MM.1S (cell line): ENCODE data around the gene ZFP14.

Source experiments
- DNase-seq: peaks from one replicate; pipeline ENCODE4 v3.0.0-alpha.2; 2015
- H2AFZ ChIP-seq: fragments of 300-600 bp; sonication (generic); 2 replicates; pipeline ENCODE4 v1.6.0; 2016; ENCODE audit warnings: antibody characterized with exemption, low read length
- H3F3A ChIP-seq: fragments of 300-600 bp; sonication (generic); 2 replicates; pipeline ENCODE4 v1.6.1; 2016; ENCODE audit warnings: mild to moderate bottlenecking, antibody characterized with exemption, low read length, moderate library complexity, mixed read lengths; ENCODE audit not compliant: insufficient read depth
- H3K27ac ChIP-seq: fragments of 300-600 bp; sonication (generic); 2 replicates; pipeline ENCODE4 v1.5.1; 2016; ENCODE audit warnings: mild to moderate bottlenecking, low read length
- H3K27me3 ChIP-seq: fragments of 300-600 bp; sonication (generic); replicated peaks from 2 replicates; pipeline ENCODE4 v1.6.0; 2016; ENCODE audit warnings: low read length; ENCODE audit not compliant: insufficient read depth
- H3K36me3 ChIP-seq: fragments of 300-600 bp; sonication (generic); replicated peaks from 2 replicates; pipeline ENCODE4 v1.6.1; 2016; ENCODE audit warnings: mild to moderate bottlenecking, low read length, mixed read lengths; ENCODE audit not compliant: insufficient read depth
- H3K4me1 ChIP-seq: fragments of 300-600 bp; sonication (generic); 2 replicates; pipeline ENCODE4 v1.6.1; 2016; ENCODE audit warnings: low read length, mixed read lengths
- H3K4me2 ChIP-seq: fragments of 300-600 bp; sonication (generic); 2 replicates; pipeline ENCODE4 v1.6.0; 2016; ENCODE audit warnings: low read depth, low read length
- H3K4me3 ChIP-seq: fragments of 300-600 bp; sonication (generic); 2 replicates; pipeline ENCODE4 v1.5.1; 2016; ENCODE audit warnings: low read length, mixed read lengths
- H3K79me2 ChIP-seq: fragments of 300-600 bp; sonication (generic); 2 replicates; pipeline ENCODE4 v1.6.1; 2016; ENCODE audit warnings: mixed run types, low read length, mixed read lengths
- H3K9ac ChIP-seq: fragments of 300-600 bp; sonication (generic); 2 replicates; pipeline ENCODE4 v1.6.1; 2016; ENCODE audit warnings: low read length, mixed read lengths
- H3K9me2 ChIP-seq: fragments of 300-600 bp; sonication (generic); replicated peaks from 2 replicates; pipeline ENCODE4 v1.6.1; 2016; ENCODE audit warnings: mild to moderate bottlenecking, low read length, mixed read lengths; ENCODE audit not compliant: insufficient read depth
- H3K9me3 ChIP-seq: fragments of 300-600 bp; sonication (generic); replicated peaks from 2 replicates; pipeline ENCODE4 v1.6.1; 2016; ENCODE audit warnings: mild to moderate bottlenecking, low read length, mixed read lengths; ENCODE audit not compliant: insufficient read depth
- H4K20me1 ChIP-seq: fragments of 300-600 bp; sonication (generic); 2 replicates; pipeline ENCODE4 v1.6.1; 2016; ENCODE audit warnings: mild to moderate bottlenecking, low read length, moderate library complexity, mixed read lengths; ENCODE audit not compliant: insufficient read depth
- EZH2 ChIP-seq: fragments of 300-600 bp; sonication (generic); optimal IDR thresholded peaks from 2 replicates; pipeline ENCODE3; 2017; ENCODE audit warnings: low read depth, mild to moderate bottlenecking, antibody characterized with exemption, low read length, mixed read lengths
- EZH2phosphoT487 ChIP-seq: fragments of 300-600 bp; sonication (generic); IDR thresholded peaks from 2 replicates; pipeline ENCODE4 v1.6.1; 2018; ENCODE audit warnings: antibody characterized with exemption, low read length
- TF ChIP-seq, protein P1 (sequence below): fragments of 300-600 bp; sonication (generic); IDR thresholded peaks from 2 replicates; pipeline ENCODE4 v1.5.1; 2016; ENCODE audit warnings: antibody characterized with exemption, low read length, mixed read lengths

The ZFP14 gene

DNA sequence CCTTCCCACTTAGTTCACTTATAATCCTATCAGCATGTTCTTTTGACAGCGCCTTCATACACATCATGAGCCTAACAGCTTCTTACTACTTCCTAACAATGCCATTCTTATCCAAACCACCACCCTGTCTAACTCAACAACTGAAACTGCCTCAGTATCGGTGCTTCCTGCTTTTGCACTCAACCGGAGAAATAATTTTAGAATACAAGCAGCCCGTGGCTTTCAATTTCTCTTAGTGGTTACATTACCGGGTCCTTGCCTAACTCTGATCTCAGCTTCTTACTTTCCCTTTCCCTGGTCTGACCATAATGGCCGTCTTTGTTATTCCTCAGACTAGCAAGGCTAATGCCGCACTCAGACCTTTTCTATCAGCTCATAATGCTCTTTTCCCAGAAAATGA lies 22.5 kb upstream of the ZFP14 start:
- no peaks in the 10 kb centered on the region for H3K9me2 ChIP-seq
- no peaks in the 10 kb centered on the region for H3F3A ChIP-seq
- no peaks in the 10 kb centered on the region for H4K20me1 ChIP-seq
- H3K36me3 ChIP-seq, result no peaks in the 10 kb centered on the region
- no peak overlapping the region for H2AFZ ChIP-seq
- H3K9ac ChIP-seq, result no peak overlapping the region
- H3K4me1 ChIP-seq, result no peaks in the 10 kb centered on the region
- no peak overlapping the region for H3K4me2 ChIP-seq
- TF ChIP-seq, protein P1, sequence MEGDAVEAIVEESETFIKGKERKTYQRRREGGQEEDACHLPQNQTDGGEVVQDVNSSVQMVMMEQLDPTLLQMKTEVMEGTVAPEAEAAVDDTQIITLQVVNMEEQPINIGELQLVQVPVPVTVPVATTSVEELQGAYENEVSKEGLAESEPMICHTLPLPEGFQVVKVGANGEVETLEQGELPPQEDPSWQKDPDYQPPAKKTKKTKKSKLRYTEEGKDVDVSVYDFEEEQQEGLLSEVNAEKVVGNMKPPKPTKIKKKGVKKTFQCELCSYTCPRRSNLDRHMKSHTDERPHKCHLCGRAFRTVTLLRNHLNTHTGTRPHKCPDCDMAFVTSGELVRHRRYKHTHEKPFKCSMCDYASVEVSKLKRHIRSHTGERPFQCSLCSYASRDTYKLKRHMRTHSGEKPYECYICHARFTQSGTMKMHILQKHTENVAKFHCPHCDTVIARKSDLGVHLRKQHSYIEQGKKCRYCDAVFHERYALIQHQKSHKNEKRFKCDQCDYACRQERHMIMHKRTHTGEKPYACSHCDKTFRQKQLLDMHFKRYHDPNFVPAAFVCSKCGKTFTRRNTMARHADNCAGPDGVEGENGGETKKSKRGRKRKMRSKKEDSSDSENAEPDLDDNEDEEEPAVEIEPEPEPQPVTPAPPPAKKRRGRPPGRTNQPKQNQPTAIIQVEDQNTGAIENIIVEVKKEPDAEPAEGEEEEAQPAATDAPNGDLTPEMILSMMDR, result no peak
- no peak for TF ChIP-seq EZH2
- TF ChIP-seq EZH2phosphoT487, result no peak
- DNase-seq, result no peak
- no peaks in the 10 kb centered on the region for H3K79me2 ChIP-seq
- H3K27me3 ChIP-seq, result no peaks in the 10 kb centered on the region
- no peak overlapping the region for H3K4me3 ChIP-seq
- H3K27ac ChIP-seq, result no peak overlapping the region
- no peaks in the 10 kb centered on the region for H3K9me3 ChIP-seq

DNA sequence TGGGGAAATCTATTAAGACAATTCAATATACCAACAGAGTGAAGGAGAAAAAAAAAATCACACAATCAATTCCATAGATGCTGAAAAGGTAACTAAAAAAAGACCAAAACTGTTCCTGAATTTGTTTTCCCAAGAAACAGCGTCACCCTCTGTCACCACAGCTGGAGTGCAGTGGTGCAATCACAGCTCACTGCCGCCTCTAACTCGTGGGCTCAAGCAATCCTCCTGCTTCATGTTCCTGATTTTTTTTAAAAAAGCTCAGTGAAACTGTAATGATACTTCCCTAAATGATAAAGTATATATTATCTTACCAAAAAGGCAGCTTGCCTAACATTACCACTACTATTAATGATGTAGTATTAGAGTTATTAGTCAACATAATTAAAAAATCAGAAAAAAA lies 19.6 kb upstream of the ZFP14 start:
- H3K9me3 ChIP-seq, result no peaks in the 10 kb centered on the region
- no peak overlapping the region for H3K27ac ChIP-seq
- H3K36me3 ChIP-seq, result no peaks in the 10 kb centered on the region
- H4K20me1 ChIP-seq, result no peaks in the 10 kb centered on the region
- TF ChIP-seq, protein P1, result no peak
- TF ChIP-seq EZH2phosphoT487, result no peak
- no peak for TF ChIP-seq EZH2
- H3K27me3 ChIP-seq, result no peaks in the 10 kb centered on the region
- DNase-seq, result no peak
- H3F3A ChIP-seq, result no peaks in the 10 kb centered on the region
- no peaks in the 10 kb centered on the region for H3K4me1 ChIP-seq
- no peak overlapping the region for H2AFZ ChIP-seq
- no peaks in the 10 kb centered on the region for H3K9me2 ChIP-seq
- H3K79me2 ChIP-seq, result no peaks in the 10 kb centered on the region
- no peak overlapping the region for H3K4me3 ChIP-seq
- no peak overlapping the region for H3K9ac ChIP-seq
- no peak overlapping the region for H3K4me2 ChIP-seq

DNA sequence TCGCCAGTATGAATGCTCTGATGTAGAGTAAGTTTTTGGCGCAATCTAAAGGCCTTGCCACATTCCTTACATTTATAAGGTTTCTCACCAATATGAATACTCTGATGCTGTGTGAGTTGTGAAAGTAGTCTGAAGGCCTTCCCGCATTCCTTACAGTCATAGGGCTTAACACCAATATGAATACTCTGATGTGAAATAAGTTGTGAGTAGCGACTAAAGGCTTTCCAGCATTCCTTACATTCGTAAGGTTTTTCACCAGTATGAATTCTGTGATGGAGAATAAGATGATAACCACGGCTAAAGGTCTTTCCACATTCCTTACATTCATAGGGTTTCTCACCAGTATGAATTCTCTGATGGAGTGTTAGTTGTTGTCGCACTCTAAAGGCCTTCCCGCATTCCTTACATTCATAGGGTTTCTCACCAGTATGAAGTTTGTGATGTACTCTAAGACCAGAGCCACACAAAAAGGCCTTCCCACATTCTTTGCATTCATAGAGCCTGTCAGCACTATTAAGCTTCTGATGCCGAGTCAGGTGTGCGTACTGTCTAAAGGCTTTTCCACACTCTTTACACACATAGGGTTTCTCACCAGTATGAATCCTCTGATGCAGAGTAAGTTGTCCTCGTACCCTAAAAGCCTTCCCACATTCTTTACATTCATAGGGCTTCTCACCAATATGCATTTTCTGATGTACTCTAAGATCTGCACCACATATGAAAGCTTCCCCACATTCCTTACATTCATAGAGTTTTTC lies 14.1 kb upstream of the ZFP14 start:
- Histone ChIP-seq H3K79me2 (no peaks in the 10 kb centered on the region), H3K4me3 (no peak overlapping the region), H3K9ac (no peak overlapping the region), H3K27me3 (no peaks in the 10 kb centered on the region), H4K20me1 (no peaks in the 10 kb centered on the region), H3K36me3 (no peaks in the 10 kb centered on the region), H3K9me2 (no peaks in the 10 kb centered on the region), H3F3A (no peaks in the 10 kb centered on the region), H3K4me1 (no peaks in the 10 kb centered on the region), H3K9me3 (no peaks in the 10 kb centered on the region), H2AFZ (no peak overlapping the region), H3K27ac (no peak overlapping the region), H3K4me2 (no peak overlapping the region)
- DNase-seq, result no peak
- TF ChIP-seq, protein P1, result no peak
- TF ChIP-seq EZH2 (no peak), EZH2phosphoT487 (no peak)
